Neural cell (in vitro differentiated cells): ENCODE data around the gene ZFYVE19. TPM values are rescaled to one million over a fixed set of nuclear protein-coding genes. Genes with fewer than 3 reads are reported as not detected.

ENCODE experiments used
- H2AFZ ChIP-seq: fragments of 200-600, 300-800 bp; sonication (generic), shearing (Covaris generic); 2 replicates; pipeline ENCODE4 v1.6.0; 2014; ENCODE audit warnings: low read depth, mild to moderate bottlenecking, antibody characterized with exemption, low read length, moderate library complexity
- H3F3A ChIP-seq: fragments of 200-600 bp; shearing (Covaris generic); 2 replicates; pipeline ENCODE4 v1.6.1; 2016; ENCODE audit warnings: mild to moderate bottlenecking, moderate library complexity, mixed read lengths, antibody characterized with exemption, low read length; ENCODE audit not compliant: insufficient read depth, poor library complexity, severe bottlenecking
- H3K27ac ChIP-seq: fragments of 200-600, 300-800 bp; sonication (generic), shearing (Covaris generic); 2 replicates; pipeline ENCODE4 v1.5.1; 2014; ENCODE audit warnings: mild to moderate bottlenecking, low read length, moderate library complexity
- H3K27me3 ChIP-seq: fragments of 300-800, 200-600 bp; sonication (generic), shearing (Covaris generic); 2 replicates; pipeline ENCODE4 v1.6.0; 2014; ENCODE audit warnings: mild to moderate bottlenecking, low read depth, low read length, moderate library complexity; ENCODE audit not compliant: insufficient read depth
- H3K36me3 ChIP-seq: fragments of 300-800, 200-600 bp; sonication (generic), shearing (Covaris generic); 2 replicates; pipeline ENCODE4 v1.5.1; 2014; ENCODE audit warnings: mild to moderate bottlenecking, antibody characterized with exemption, low read length, moderate library complexity; ENCODE audit not compliant: insufficient read depth
- H3K4me2 ChIP-seq: fragments of 300-800, 200-600 bp; sonication (generic), shearing (Covaris generic); 2 replicates; pipeline ENCODE4 v1.6.0; 2014; ENCODE audit warnings: mild to moderate bottlenecking, low read length
- H3K4me3 ChIP-seq: fragments of 300-800, 200-600 bp; sonication (generic), shearing (Covaris generic); 2 replicates; pipeline ENCODE4 v1.5.1; 2014; ENCODE audit warnings: mild to moderate bottlenecking, low read length, moderate library complexity
- H3K79me2 ChIP-seq: fragments of 200-600 bp; shearing (Covaris generic); replicated peaks from 2 replicates; pipeline ENCODE4 v1.6.0; 2014; ENCODE audit warnings: mild to moderate bottlenecking, low read length, moderate library complexity; ENCODE audit not compliant: insufficient read depth
- H3K9ac ChIP-seq: fragments of 300-800, 200-600 bp; sonication (generic), shearing (Covaris generic); 2 replicates; pipeline ENCODE4 v1.6.1; 2016; ENCODE audit warnings: mild to moderate bottlenecking, low read length, mixed read lengths
- H3K9me2 ChIP-seq: fragments of 200-600 bp; shearing (Covaris generic); 2 replicates; pipeline ENCODE4 v1.6.1; 2016; ENCODE audit warnings: mild to moderate bottlenecking, low read length, mixed read lengths; ENCODE audit not compliant: insufficient read depth
- H3K9me3 ChIP-seq: fragments of 200-600, 300-800 bp; sonication (generic), shearing (Covaris generic); 2 replicates; pipeline ENCODE4 v1.6.1; 2016; ENCODE audit warnings: mild to moderate bottlenecking, mixed run types, low read length, moderate library complexity, mixed read lengths
- H4K20me1 ChIP-seq: fragments of 200-600 bp; shearing (Covaris generic); 2 replicates; pipeline ENCODE4 v1.6.1; 2016; ENCODE audit warnings: mild to moderate bottlenecking, mixed run types; ENCODE audit not compliant: insufficient read depth
- EP300 ChIP-seq: fragments of 450-650 bp; conservative IDR thresholded peaks from 2 replicates; pipeline ENCODE4 v1.6.1; 2014; ENCODE audit warnings: antibody characterized with exemption, mild to moderate bottlenecking, moderate library complexity; ENCODE audit not compliant: poor library complexity, severe bottlenecking
- EZH2 ChIP-seq: fragments of 200-600, 300-800 bp; shearing (Covaris generic), sonication (generic); IDR thresholded peaks from 2 replicates; pipeline ENCODE4 v1.6.1; 2014; ENCODE audit warnings: antibody characterized with exemption, low read length, borderline replicate concordance, mild to moderate bottlenecking; ENCODE audit not compliant: insufficient read depth, poor library complexity, severe bottlenecking
- MXI1 ChIP-seq: fragments of 450-650 bp; conservative IDR thresholded peaks from 2 replicates; pipeline ENCODE4 v1.6.1; 2014; ENCODE audit warnings: antibody characterized with exemption, mild to moderate bottlenecking; ENCODE audit not compliant: poor library complexity, severe bottlenecking
- POLR2AphosphoS5 ChIP-seq: IDR thresholded peaks from 2 replicates; pipeline ENCODE4 v1.6.1; 2012
- RAD21 ChIP-seq: fragments of 450-650 bp; conservative IDR thresholded peaks from 2 replicates; pipeline ENCODE4 v1.6.1; 2014; ENCODE audit warnings: antibody characterized with exemption, mild to moderate bottlenecking, moderate library complexity
- SMC3 ChIP-seq: fragments of 450-650 bp; conservative IDR thresholded peaks from 2 replicates; pipeline ENCODE4 v1.6.1; 2014; ENCODE audit warnings: antibody characterized with exemption, mild to moderate bottlenecking, moderate library complexity; ENCODE audit not compliant: poor library complexity
- TAF1 ChIP-seq: IDR thresholded peaks from 2 replicates; pipeline ENCODE4 v1.6.1; 2012; ENCODE audit warnings: low read depth
- polyA plus RNA-seq: library from polyadenylated mRNA; depleted of rRNA; stranded (reverse); fragments of >200 nt; gene quantifications from 2 replicates; pipeline ENCODE4 v1.2.3, GENCODE V29; 2014
- TF ChIP-seq, protein P1 (sequence below): IDR thresholded peaks from 2 replicates; pipeline ENCODE4 v1.6.1; 2012; ENCODE audit warnings: borderline replicate concordance
- TF ChIP-seq, protein P2 (sequence below): fragments of 450-650 bp; IDR thresholded peaks from 2 replicates; pipeline ENCODE4 v1.5.1; 2014; ENCODE audit warnings: antibody characterized with exemption, mild to moderate bottlenecking, moderate library complexity; ENCODE audit not compliant: poor library complexity, severe bottlenecking

The ZFYVE19 gene
- polyA plus RNA-seq, 1 donor from 2014 or later = 48.2 TPM

DNA sequence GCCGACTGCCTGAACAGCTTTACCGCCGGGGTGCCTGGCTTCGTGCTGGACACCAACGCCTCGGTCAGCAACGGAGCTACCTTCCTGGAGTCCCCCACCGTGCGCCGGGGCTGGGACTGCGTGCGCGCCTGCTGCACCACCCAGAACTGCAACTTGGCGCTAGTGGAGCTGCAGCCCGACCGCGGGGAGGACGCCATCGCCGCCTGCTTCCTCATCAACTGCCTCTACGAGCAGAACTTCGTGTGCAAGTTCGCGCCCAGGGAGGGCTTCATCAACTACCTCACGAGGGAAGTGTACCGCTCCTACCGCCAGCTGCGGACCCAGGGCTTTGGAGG, 37.8 kb downstream of the ZFYVE19 start:
- Histone ChIP-seq H3K9ac (no peak overlapping the region), H3K4me2 (no peak overlapping the region), H3K79me2 (no peaks in the 10 kb centered on the region), H2AFZ (no peak overlapping the region), H3K9me3 (no peaks in the 10 kb centered on the region), H3F3A (no peaks in the 10 kb centered on the region), H3K27ac (no peak overlapping the region), H3K4me3 (peak overlapping the region; percentile 62), H3K36me3 (no peaks in the 10 kb centered on the region), H4K20me1 (no peaks in the 10 kb centered on the region), H3K27me3 (peaks cover 60% of the 10 kb centered on the region), H3K9me2 (no peaks in the 10 kb centered on the region)
- TF ChIP-seq EZH2 (peak; percentile 45), MXI1 (no peak)

DNA sequence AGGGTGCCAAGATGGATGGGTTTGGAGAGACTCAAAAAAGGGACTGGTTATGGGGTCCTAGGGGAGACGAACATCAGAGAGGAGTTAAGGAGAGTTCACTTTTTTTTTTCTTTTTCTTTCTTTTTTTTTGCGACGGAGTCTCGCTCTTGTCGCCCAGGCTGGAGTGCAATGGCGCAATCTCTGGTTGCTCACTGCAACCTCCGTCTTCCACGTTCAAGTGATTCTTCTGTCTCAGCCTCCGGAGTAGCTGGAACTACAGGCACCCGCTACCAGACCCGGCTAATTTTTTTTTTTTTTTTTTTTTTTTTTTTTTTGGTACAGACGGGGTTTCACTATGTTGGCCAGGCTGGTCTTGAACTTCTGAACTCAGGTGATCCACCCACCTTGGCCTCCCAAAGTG, 38.1 kb downstream of the ZFYVE19 start:
- H4K20me1 ChIP-seq = no peaks in the 10 kb centered on the region
- peaks cover 60% of the 10 kb centered on the region for H3K27me3 ChIP-seq
- H3K27ac ChIP-seq = no peak overlapping the region
- TF ChIP-seq EP300 (no peak), SMC3 (no peak), MXI1 (no peak)
- TF ChIP-seq, protein P1, sequence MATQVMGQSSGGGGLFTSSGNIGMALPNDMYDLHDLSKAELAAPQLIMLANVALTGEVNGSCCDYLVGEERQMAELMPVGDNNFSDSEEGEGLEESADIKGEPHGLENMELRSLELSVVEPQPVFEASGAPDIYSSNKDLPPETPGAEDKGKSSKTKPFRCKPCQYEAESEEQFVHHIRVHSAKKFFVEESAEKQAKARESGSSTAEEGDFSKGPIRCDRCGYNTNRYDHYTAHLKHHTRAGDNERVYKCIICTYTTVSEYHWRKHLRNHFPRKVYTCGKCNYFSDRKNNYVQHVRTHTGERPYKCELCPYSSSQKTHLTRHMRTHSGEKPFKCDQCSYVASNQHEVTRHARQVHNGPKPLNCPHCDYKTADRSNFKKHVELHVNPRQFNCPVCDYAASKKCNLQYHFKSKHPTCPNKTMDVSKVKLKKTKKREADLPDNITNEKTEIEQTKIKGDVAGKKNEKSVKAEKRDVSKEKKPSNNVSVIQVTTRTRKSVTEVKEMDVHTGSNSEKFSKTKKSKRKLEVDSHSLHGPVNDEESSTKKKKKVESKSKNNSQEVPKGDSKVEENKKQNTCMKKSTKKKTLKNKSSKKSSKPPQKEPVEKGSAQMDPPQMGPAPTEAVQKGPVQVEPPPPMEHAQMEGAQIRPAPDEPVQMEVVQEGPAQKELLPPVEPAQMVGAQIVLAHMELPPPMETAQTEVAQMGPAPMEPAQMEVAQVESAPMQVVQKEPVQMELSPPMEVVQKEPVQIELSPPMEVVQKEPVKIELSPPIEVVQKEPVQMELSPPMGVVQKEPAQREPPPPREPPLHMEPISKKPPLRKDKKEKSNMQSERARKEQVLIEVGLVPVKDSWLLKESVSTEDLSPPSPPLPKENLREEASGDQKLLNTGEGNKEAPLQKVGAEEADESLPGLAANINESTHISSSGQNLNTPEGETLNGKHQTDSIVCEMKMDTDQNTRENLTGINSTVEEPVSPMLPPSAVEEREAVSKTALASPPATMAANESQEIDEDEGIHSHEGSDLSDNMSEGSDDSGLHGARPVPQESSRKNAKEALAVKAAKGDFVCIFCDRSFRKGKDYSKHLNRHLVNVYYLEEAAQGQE = no peak
- H3K9me2 ChIP-seq = no peaks in the 10 kb centered on the region
- H3K36me3 ChIP-seq = no peaks in the 10 kb centered on the region
- H3K9ac ChIP-seq = no peak overlapping the region
- H3K79me2 ChIP-seq = no peaks in the 10 kb centered on the region
- H3F3A ChIP-seq = no peaks in the 10 kb centered on the region
- H3K4me3 ChIP-seq = peak overlapping the region; percentile 62
- H3K4me2 ChIP-seq = no peak overlapping the region
- no peaks in the 10 kb centered on the region for H3K9me3 ChIP-seq
- no peak overlapping the region for H2AFZ ChIP-seq

DNA sequence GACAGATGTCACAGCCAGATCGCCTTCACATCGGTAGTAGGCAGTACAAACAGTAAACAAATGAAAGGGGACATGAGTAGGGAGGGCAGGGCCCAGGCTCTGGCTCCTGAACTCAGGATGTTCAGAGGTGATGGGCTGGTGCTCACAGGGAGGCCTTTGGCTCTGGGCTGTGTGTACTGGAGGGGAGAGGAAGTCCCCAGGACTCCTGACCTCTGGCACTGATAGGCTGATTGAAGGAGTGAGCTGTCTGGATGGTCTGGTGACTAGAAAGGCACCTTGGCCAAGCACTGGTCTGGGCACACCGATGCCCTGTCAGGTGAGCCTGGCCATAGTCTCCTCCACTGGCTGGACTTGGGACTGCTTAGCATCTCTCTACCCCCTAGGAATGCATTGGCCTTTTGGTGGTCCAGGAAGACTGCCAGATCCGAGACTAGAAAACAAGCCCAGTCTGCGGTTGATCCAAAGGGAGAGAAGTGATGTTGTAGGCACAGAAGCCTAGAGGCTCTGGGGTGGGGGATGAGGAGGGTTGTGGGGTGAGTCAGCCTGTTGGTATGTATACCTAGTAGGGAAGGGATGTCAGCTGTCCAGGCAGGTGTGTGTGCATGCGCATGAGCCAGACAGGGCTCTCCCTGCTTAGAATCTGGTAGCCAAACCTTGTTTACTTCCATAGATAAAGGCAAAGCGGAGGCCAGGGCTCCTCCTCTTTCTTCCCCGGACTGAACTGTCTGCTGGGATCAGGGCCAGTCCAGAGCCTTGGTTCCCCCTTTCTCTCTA, 38.8 kb downstream of the ZFYVE19 start:
- no peak overlapping the region for H3K9ac ChIP-seq
- peaks cover 60% of the 10 kb centered on the region for H3K27me3 ChIP-seq
- H3K9me3 ChIP-seq = no peaks in the 10 kb centered on the region
- no peak overlapping the region for H3K4me2 ChIP-seq
- TF ChIP-seq TAF1 (no peak), POLR2AphosphoS5 (no peak), MXI1 (no peak), EZH2 (no peak), RAD21 (no peak), SMC3 (no peak), EP300 (no peak)
- TF ChIP-seq, protein P1 = no peak
- TF ChIP-seq, protein P2, sequence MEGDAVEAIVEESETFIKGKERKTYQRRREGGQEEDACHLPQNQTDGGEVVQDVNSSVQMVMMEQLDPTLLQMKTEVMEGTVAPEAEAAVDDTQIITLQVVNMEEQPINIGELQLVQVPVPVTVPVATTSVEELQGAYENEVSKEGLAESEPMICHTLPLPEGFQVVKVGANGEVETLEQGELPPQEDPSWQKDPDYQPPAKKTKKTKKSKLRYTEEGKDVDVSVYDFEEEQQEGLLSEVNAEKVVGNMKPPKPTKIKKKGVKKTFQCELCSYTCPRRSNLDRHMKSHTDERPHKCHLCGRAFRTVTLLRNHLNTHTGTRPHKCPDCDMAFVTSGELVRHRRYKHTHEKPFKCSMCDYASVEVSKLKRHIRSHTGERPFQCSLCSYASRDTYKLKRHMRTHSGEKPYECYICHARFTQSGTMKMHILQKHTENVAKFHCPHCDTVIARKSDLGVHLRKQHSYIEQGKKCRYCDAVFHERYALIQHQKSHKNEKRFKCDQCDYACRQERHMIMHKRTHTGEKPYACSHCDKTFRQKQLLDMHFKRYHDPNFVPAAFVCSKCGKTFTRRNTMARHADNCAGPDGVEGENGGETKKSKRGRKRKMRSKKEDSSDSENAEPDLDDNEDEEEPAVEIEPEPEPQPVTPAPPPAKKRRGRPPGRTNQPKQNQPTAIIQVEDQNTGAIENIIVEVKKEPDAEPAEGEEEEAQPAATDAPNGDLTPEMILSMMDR = no peak
- no peaks in the 10 kb centered on the region for H3K36me3 ChIP-seq
- no peak overlapping the region for H2AFZ ChIP-seq
- H3F3A ChIP-seq = no peaks in the 10 kb centered on the region
- no peaks in the 10 kb centered on the region for H4K20me1 ChIP-seq
- H3K27ac ChIP-seq = no peak overlapping the region
- H3K9me2 ChIP-seq = no peaks in the 10 kb centered on the region
- H3K79me2 ChIP-seq = no peaks in the 10 kb centered on the region
- no peak overlapping the region for H3K4me3 ChIP-seq
